Ovary (tissue), 3 donors: ENCODE data around the gene LDLRAD4.

Experiments
- CTCF ChIP-seq, 3 donors: fragments of 450-650 bp in 2 of 3; fragments of 200-600 bp in 1 of 3; IDR thresholded peaks; one replicate each; pipeline versions ENCODE4 v1.5.1 to v1.8.0; 2016 to 2022; ENCODE audit warnings: antibody characterized with exemption in 3 of 3, mild to moderate bottlenecking in 1 of 3
- POLR2A ChIP-seq: fragments of 450-650 bp; IDR thresholded peaks from one replicate; pipeline ENCODE4 v1.6.1; 2017; ENCODE audit warnings: antibody characterized with exemption, mild to moderate bottlenecking, moderate library complexity
- donor health status: DM: no; HTN: no; CAD: no.

DNA sequence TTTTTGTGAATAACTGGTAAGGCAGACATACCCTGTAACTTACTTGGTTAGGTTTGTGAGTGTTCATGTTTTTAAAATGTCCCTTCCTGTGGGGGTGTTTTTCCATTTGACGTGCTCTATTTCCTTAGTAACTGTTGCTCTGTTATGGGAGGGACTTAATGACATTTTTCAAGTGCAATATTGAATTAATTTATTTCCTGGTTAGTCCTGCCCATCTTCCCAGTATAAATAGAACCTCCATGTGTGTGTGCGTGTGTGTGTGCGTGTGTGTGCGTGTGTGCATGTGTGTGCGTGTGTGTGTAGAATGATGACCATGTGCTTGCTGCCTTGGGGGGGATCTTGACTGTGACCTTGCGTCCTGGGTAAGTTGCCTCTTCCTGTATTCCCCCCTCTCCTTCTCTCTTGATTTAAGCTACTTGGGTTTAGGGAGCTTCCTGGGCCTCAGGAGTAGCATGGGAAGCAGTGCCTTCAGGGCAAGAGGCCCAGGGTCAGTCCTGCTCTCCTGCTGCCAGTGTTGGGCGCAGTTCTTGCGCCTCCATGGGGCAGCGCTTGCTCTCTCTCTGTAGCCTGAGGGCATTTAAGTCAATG lies 163.9 kb downstream of the LDLRAD4 start:
- TF ChIP-seq CTCF (IDR thresholded peaks at IDR 0.05), result no peak
- TF ChIP-seq POLR2A, result no peak
